ENCODE data around the gene MYL7.
A peak's percentile ranks its signal among the peaks of the same experiment; 100 is the strongest.

The MYL7 gene

DNA sequence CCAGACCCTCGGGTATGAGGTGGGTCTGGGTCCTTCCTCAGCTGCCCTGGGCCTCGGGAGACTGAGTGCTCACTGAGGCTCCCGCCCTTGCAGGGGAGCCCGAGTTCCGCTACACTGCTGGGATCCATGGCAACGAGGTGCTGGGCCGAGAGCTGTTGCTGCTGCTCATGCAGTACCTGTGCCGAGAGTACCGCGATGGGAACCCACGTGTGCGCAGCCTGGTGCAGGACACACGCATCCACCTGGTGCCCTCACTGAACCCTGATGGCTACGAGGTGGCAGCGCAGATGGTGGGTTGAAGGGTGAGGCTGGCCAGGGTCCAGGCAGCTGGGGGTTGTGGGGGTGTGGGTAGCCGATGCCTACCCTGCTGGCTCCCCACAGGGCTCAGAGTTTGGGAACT is 29.4 kb downstream of the MYL7 start:
- no peak for DNase-seq (ENCODE audit: low spot score)

DNA sequence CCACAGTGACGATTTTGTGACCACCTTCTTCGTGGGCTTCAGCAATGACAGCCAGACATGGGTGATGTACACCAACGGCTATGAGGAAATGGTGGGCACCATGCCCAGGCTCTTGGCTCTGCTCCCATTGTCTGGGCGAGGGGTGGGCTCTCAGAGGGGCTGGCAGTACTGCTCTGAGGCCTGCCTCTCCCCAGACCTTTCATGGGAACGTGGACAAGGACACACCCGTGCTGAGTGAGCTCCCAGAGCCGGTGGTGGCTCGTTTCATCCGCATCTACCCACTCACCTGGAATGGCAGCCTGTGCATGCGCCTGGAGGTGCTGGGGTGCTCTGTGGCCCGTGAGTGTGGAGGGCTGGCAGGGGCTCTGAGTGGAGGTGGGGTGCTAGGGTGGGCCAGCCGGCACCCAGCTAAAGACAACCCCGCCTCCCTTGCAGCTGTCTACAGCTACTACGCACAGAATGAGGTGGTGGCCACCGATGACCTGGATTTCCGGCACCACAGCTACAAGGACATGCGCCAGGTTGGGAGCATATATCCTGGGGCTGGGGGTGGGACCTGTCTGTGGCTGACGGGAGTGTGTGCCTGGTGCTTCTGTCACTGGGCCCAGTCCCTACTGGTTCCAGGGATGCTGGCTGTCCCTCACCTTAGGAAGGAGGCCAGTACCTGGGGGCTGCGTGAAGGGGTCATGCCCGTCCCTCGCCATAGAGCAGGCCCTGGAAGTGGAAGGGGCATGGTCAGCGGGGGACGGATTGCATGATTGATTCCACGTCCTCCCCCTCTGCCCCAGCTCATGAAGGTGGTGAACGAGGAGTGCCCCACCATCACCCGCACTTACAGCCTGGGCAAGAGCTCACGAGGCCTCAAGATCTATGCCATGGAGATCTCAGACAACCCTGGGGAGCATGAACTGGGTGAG is 30.2 kb downstream of the MYL7 start:
- no peak for DNase-seq (ENCODE audit: low spot score)

DNA sequence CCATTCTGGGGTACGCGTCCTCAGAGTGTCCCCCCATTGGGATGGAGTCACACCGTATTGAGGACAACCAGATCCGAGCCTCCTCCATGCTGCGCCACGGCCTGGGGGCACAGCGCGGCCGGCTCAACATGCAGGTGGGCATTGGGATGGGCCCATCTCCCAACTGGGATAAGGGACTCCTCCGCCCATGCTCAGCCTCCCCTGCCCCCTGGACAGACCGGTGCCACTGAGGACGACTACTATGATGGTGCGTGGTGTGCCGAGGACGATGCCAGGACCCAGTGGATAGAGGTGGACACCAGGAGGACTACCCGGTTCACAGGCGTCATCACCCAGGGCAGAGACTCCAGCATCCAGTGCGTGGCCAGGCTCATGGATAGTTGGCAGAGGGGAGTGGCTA is 31.1 kb downstream of the MYL7 start:
- DNase-seq (ENCODE audit: low spot score) = no peak

DNA sequence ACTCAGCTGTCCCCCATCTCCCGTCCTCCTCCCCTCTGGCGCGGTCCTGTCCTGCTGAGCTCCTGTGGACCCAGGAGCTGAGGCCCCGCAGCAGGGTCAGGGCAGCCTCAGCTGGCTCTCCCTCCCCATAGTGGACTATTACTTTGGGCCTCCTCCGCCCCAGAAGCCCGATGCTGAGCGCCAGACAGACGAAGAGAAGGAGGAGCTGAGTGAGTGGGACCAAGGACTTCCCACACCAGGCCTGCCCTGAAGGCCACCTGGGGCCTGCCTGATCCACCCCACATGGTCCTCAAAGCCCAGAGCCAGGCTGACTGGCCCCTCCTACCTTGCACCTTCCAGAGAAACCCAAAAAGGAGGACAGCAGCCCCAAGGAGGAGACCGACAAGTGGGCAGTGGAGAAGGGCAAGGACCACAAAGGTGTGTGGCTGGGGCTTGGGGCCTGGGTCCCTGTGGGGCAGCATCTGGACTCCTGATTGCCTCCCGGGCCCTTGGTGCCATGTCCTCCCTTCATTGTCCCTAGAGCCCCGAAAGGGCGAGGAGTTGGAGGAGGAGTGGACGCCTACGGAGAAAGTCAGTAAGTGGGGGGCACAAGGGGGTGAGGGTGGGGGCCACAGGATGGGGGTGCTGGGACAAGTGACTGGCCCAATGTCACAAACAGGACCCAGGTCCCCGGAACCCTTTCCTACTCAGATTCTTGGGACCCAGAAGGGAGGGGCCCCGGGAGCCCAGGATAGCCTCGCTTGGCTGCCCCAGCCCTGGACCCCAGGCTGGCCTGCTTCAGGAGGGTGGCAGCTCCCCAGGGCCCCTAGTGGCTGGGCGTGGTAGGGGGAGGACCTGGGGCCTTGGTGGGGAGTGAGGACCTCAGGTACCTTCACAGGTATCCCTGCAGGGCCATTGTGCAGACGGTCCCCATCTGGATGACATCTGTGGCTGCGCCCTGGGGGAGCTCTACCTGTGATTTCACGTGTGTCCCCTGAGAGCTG is 32.1 kb downstream of the MYL7 start:
- DNase-seq (ENCODE audit: low spot score) = no peak

DNA sequence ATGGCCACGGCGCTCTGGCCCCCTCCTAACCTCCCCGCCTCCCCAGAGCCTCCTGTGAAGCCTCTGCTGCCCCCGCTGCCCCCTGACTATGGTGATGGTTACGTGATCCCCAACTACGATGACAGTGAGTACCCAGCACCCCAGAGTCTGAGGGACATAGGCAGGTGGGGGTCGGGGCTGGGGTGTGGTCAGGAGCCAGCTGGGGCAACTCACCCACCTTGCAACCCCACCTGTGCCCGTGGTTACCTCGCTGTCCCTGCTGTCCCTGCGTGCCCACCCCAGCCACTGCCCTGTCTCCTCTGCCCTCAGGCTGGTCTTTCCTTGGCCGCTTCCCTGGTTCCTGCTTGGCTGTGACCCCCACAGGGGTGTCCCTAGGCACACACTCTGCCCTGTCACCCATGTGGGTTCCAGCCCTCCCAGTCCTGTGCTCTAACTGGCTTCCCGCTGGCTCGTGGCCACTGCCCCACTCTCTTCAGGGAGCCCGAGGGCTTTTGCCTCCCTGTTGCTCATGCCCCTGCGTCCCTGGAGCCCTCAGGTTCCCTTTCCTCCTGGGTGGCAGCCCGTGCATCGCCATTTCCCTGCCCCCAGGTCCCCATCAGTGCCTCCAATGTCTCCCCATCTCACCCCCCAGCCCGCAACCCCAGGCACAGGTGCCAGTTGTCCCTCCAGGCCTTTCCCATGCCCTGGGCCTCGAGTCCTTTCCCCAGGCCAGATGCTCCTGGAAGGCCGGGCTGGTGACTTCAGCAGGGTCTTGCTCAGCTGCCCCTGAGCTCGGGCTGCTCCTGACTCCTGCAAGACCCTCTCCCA is 33.0 kb downstream of the MYL7 start:
- no peak for DNase-seq (ENCODE audit: low spot score)

DNA sequence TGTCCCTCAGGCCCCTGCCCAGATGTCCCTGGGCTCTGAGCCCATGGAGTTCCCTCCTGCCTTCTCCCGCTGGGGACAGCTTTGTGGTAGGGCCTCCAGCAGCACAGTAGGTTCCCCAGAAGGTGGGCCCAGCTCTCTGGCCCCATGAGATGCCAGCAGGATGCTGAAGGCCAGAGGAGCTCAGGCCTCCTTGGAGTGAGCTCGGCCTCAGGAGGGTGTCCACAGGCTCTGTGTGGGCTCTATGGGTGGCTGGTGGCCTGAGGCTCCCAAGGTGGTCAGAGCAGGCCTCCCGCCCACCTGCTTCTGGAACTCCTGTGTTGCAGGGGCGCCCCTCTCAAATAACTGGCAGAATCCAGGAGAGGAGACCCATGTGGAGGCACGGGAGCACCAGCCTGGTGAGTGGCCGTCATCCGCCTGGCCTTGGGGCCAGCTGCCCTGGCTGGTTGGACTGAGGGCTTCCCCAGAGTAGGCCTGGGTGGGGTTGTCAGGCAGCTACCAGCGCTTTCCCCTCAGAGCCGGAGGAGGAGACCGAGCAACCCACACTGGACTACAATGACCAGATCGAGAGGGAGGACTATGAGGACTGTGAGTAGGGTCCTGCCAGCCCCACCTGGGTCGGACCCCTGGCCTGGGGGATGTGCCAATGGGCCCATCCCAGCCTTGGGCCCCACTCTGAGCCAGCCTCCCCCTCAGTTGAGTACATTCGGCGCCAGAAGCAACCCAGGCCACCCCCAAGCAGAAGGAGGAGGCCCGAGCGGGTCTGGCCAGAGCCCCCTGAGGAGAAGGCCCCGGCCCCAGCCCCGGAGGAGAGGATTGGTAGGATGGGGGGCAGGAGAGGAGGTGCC is 33.8 kb downstream of the MYL7 start:
- DNase-seq (ENCODE audit: low spot score) = no peak

DNA sequence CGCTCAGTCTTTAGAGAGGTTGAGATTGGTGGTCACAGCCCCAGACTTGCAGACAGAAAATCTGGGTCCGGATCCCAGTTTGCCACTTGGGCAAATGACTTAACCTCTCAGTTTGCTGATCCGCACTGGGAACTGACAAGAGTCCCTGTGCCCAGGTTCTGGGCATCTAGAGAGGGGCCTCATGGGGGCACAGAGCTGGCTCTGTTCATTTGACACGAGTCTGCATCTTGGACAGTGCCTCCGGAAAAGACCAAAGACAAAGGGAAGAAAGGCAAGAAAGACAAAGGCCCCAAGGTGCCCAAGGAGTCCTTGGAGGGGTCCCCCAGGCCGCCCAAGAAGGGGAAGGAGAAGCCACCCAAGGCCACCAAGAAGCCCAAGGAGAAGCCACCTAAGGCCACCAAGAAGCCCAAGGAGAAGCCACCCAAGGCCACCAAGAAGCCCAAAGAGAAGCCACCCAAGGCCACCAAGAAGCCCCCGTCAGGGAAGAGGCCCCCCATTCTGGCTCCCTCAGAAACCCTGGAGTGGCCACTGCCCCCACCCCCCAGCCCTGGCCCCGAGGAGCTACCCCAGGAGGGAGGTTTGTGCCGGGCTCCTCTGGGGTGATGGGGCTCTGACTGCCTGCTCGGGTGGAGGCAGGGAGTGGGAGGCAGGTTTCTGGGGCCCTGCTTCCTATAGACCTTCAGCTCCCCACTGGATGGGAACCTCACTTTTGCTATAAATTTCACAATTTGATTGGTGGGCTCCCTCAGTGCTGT is 34.6 kb downstream of the MYL7 start:
- DNase-seq (ENCODE audit: low spot score) = no peak

DNA sequence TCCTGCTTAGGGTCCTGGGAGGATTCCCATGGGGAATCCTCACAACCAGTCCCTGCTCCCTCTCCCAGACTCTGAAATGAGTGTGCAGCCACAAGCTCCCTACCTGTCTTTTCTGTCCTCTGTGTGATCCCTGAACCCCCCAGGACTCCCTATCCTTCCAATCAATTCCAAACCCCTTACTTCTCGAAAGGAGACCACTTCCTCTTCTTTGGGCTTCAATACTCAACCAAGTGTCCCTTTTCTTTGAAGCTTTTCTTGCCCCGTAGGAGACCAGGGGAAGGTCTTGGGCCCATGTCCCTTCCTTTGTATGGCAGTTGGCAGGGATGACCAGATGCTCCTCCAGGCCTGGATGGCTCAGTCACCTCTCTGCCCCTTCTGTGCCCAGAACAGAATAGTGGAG is 35.3 kb downstream of the MYL7 start:
- no peak for DNase-seq (ENCODE audit: low spot score)

DNA sequence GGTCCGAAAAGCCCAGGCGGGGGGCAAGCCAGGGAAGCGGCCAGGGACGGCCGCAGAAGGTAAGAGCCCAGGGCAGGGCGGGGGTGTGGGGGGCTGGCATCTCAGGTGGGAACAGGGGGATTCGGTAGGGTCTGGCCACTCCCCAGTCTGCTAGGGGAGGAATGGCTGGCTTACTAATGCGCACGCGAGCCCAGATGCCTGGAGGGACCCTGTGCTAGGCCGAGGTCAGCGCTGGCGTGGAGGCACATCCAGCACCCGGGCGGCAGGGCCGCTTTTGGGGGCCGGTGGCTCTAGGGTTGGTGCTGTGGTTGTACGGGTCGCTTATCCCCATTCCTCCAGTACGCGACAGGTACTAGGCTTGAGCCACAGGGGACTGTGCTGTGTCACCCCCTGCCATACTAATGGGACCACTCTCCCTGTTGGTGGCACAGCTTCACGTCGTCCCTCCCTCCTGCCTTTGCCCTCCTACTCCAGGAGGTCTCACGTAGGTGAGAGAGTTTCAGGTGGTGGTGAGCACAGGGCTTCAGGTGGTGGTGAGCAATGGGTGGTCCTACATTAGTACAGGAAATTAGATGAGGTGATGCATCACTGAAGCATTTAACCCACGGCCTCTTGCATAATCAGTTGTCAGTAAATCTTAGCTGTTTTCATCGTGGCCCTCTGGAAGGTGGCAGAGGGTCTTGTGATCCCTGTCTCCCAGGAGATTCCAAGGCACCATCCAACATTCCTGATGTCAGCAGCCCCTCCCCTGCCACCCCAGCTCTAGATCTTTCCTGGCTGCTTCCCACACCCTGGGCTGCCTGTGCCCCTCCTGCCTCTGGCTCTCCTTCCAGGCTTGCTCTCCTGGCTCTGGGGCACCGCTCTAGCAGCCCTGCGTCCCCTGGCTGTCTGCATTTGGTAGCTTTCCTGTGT is 36.0 kb downstream of the MYL7 start:
- DNase-seq (ENCODE audit: low spot score) = no peak

DNA sequence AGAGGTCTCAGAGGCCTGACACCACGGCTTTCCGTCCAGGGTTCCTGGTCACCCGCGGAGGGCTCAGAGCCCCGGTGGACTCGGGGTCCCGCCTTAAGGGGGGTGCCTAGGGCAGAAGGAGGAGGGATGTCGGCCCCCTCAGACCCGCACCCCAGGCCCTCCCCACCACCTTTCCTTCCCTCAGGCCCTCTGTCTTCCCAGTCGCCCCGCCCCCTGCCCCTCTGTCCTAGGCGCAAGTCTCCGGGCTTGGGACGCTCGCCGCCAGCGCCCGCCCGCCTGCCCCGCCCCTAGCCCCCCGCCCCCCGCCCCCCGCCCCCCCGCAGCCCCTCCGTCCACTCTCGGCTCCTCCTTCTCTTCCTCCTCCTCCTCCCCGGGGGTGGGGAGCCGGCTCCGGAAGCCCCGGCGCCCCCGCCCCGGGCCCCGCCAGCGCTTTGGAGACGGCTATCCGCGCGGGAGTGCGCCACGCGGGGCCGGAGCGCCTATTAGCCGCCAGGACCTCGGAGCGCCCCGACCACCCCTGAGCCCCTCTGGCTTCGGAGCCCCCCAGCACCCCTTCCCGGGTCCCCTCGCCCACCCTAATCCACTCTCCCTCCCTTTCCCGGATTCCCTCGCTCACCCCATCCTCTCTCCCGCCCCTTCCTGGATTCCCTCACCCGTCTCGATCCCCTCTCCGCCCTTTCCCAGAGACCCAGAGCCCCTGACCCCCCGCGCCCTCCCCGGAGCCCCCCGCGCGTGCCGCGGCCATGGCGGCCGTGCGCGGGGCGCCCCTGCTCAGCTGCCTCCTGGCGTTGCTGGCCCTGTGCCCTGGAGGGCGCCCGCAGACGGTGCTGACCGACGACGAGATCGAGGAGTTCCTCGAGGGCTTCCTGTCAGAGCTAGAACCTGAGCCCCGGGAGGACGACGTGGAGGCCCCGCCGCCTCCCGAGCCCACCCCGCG is 36.9 kb downstream of the MYL7 start, which contains the start of gene AEBP1:
Gene AEBP1, plus strand, starts transcription at position 423 of the 937 bp plus-strand sequence. Its CDS starts 321 bp downstream, at position 744.
- DNase-seq (ENCODE audit: low spot score) = peak; percentile 8

DNA sequence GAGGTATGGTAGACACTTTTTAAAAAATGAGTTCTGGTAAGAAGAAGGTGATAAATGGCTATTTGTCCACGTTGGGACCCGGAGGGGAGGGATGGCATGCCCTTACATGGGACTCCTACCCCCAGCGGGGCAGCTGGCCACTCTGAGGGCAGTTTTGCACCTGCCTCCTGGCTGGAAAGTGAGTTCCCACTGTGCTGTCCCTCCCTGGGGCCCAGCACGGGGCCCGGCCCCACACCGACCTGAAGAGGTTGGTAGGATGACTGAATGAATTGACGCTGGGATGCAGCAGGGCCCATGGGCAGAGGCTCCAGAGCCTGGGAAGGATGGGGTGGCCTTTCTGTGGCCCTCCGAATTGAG is 37.6 kb downstream of the MYL7 start:
- no peak for DNase-seq (ENCODE audit: low spot score)

DNA sequence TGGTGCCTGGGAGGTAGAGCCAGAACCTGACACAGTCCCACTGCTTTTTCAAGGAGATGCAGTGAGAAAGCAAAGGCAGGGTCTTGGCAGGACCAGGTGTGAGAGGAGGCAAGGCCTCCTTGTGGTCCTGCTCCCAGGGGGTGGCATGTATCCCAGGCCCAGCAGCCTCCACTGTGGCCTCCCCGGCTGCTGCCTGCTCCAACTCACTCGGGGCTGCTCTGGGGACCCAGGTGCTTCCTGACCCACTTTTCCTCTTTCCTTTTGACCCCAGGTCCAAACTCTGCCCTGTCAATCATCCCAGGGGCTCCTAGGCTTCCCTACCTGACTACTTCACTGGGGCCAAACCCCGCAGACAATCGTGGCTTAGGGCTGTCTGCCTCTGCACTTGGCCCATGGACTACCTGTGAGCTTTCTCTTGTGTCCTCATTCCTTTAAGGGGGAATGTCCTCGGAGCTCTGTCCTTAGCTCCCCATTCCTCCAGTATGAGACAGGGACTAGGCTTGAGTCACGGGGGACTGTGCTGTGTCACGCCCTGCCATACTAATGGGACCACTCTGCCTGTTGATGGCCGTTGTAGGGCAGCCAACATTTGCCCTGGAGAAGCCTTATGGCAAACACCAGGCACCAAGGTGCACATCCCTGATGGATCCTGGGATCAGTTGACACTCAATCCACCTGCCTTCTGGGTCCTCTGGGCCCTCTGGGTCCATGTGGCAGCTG is 38.1 kb downstream of the MYL7 start:
- no peak for DNase-seq (ENCODE audit: low spot score)

DNA sequence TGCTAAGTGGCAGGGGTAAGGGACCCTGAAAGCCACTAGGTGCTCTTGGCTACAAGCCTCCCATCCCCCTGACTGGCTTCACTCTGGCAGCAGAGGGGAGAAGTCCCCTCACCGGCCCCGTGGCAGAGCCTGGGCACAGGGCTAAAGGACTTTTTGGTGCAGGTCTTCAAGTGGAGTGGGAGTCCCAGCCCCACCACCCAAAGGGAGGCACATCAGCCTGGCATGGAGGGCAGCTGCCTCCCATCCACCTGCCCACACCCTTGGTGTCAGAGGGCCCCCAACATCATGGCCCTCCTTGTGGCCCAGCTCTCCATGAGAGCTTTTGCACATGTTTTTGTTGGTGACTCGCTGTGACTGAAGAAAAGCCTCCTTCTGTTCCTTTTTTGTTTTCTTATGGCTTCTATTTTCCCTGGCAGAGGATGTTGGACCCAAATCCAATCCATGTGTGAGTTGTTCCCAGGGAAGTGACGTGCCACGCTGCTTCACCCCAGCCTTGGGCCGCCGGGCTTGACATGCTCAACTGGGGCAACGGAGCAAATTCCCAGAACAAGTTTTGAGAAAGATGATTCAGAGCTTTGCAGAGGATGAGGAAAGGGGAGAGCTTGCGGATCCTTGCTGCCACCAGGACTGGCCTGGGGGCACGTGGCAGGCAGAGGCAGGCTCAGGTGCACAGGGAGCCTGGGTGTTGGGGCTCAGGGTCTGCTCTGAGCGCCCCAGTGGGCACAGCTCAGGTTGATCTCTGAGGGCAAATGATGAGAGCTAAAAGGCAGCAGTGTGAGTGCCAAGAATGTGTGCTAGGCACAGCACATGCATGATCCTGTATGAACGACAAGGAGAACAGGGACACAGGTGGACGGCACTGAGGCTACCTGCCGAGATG is 38.9 kb downstream of the MYL7 start:
- no peak for DNase-seq (ENCODE audit: low spot score)

DNA sequence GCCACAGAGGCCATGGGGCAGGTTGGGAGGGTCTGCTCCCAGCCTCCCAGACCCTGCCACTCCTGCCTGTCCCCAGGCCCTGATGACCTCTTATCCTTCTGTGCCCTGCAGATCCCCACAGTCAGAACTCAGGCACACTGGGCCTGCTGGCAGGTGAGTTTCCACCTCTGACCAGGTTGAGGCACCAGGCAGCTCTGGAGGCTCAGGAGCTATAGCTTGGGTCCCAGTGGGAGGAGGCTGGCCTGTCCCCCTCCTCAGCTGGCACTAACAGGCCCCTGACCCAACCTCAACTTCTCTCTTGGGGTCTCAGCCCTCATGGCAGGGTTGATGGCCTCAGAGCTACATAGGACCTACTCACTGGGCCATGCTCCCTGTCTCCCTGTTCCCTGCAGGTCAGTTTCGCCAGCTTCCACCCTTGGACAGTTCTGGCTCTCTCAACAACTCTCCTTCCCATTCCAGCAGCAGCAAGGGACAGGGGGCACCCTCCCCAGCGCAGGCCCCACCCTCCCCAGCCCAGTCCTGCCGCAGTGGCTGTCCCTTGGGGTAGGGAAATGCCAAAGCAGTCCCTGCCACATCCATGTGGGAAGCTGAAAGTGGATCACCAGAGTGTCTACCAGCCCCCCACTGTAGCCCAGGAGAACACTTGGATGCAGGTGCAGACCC is 39.7 kb downstream of the MYL7 start:
- DNase-seq (ENCODE audit: low spot score) = no peak

DNA sequence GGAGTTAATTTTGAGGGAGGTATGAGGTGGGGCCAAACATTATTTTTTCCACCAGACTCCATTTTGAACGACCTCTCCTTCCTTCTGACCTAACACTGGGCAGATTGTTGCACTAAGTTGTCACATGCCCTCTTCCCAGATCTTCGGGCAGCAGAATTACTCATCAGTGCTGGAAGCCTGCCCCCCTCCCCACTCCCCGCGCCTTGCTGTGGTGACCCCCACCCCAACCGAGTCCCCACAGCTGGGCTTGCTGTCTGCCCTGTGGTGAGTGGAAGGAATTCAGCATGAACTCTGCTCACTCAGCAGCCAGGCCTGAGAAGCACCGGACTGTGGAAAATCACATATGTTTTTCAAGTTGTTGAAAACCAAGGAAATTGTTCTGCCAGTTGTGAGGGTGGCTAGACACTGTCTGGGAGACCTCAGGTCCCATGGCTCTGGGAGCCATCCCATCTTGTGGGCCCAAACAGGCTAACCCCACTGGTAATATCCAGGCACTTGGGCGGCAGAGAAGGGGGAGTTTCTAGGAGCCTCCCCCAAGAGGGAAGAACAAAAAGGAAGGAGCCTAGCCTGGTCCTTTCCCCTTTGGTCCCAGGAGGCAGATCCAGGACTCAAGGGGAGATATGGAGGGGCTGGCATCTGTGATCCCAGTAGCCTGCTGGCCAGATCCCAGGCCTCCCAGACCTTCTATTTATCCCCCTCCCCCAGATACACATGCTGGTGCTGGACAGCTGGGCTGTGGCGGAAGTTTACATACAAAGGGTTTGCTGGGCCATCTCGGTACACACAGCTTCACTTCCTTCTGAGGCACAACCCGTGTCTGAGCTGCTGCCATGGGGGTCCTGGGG is 40.5 kb downstream of the MYL7 start:
- DNase-seq (ENCODE audit: low spot score) = no peak

Measured in CD4-positive, alpha-beta T cell treated with Interleukin-2 at 100 ng/mL for 4 hours (primary cell).